Epithelial cell of proximal tubule (primary cell): ENCODE measurements around the gene BAIAP3. TPM values are rescaled to one million over a fixed set of nuclear protein-coding genes. Genes with fewer than 3 reads are reported as not detected.

ENCODE experiments used
- DNase-seq: peaks from one replicate; pipeline ENCODE4 v3.0.0-alpha.2; 2011; ENCODE audit warnings: low read depth
- H3K4me3 ChIP-seq: 2 replicates; pipeline ENCODE4 v1.5.1; 2011; ENCODE audit warnings: low read depth, mild to moderate bottlenecking, low read length
- CTCF ChIP-seq: conservative IDR thresholded peaks from 2 replicates; pipeline ENCODE4 v1.5.1; 2012; ENCODE audit warnings: low read depth, mild to moderate bottlenecking, low read length
- total RNA-seq: library from RNA; depleted of rRNA; stranded (reverse); fragments of >200 nt; gene quantifications from 2 replicates; pipeline ENCODE4 v1.2.3, GENCODE V29; 2015

BAIAP3 gene
- total RNA-seq, 1 donor from 2014 or later, result 3.9 TPM

- DNase-seq, result no peak
- peak overlapping the region; percentile 60 for H3K4me3 ChIP-seq
- no peak for TF ChIP-seq CTCF
Measured at GRCh38 chr16:1379304-1380076, 46.0 kb downstream of the BAIAP3 start.

GRCh38 chr16:1380195-1380594 lies 46.8 kb downstream of the BAIAP3 start:
- no peak for TF ChIP-seq CTCF
- H3K4me3 ChIP-seq, result no peak overlapping the region
- DNase-seq, result no peak

- no peak for DNase-seq
- no peak overlapping the region for H3K4me3 ChIP-seq
- no peak for TF ChIP-seq CTCF
Measured at GRCh38 chr16:1381612-1382406, 48.4 kb downstream of the BAIAP3 start.

GRCh38 chr16:1383556-1383955 lies 50.1 kb downstream of the BAIAP3 start:
- H3K4me3 ChIP-seq, result no peak overlapping the region
- no peak for DNase-seq
- no peak for TF ChIP-seq CTCF

GRCh38 chr16:1385232-1385631 lies 51.8 kb downstream of the BAIAP3 start:
- TF ChIP-seq CTCF, result no peak
- H3K4me3 ChIP-seq, result no peak overlapping the region
- DNase-seq, result no peak

DNA sequence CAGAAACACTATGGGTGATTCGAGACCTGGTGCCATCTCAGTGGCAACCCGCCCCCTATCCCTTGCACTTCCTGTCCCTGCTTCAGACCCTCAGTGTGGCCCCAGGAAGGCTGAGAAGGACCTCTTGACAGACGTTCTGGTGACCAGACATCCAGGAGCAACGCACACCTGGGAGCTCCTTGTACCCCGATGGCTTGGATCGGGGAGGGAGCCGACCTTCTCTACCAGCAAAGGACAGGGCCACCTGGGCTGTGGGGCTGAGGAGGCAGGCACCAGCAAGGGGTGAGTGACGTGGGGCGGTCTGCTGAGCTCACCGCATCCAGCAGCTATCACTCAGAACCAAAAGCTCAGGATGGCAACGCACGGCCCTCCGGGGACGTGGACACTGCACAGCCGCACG lies 53.9 kb downstream of the BAIAP3 start:
- TF ChIP-seq CTCF, result no peak
- no peak overlapping the region for H3K4me3 ChIP-seq
- no peak for DNase-seq
